GM18951 (cell line): ENCODE data around the gene EAF1.

ENCODE experiments used
- POLR2A ChIP-seq: IDR thresholded peaks from 4 replicates; pipeline ENCODE4 v1.6.1; 2011; ENCODE audit warnings: mild to moderate bottlenecking; ENCODE audit not compliant: insufficient read length, insufficient read depth; ENCODE audit errors: extremely low read depth
- in situ Hi-C: fragments of 300-500 bp; cut with MboI; formaldehyde crosslinking; loops from one replicate; pipeline ENCODE4 v1.12.0; 2022; ENCODE audit warnings: low sequenced_read_pairs, mixed read lengths, inconsistent platforms; ENCODE audit not compliant: unreplicated experiment

The EAF1 gene

GRCh38 chr3:15427182-15427880 lies at the start of gene EAF1, which contains the start of gene METTL6:
EAF1 (plus strand) TSS chr3:15427598; CDS start chr3:15427780, 182 bp downstream.
METTL6 (minus strand) TSS chr3:15427544; CDS start chr3:15426511, 1,033 bp downstream.
- in situ Hi-C loops: no loop called here
- TF ChIP-seq POLR2A: peak; percentile 87

DNA sequence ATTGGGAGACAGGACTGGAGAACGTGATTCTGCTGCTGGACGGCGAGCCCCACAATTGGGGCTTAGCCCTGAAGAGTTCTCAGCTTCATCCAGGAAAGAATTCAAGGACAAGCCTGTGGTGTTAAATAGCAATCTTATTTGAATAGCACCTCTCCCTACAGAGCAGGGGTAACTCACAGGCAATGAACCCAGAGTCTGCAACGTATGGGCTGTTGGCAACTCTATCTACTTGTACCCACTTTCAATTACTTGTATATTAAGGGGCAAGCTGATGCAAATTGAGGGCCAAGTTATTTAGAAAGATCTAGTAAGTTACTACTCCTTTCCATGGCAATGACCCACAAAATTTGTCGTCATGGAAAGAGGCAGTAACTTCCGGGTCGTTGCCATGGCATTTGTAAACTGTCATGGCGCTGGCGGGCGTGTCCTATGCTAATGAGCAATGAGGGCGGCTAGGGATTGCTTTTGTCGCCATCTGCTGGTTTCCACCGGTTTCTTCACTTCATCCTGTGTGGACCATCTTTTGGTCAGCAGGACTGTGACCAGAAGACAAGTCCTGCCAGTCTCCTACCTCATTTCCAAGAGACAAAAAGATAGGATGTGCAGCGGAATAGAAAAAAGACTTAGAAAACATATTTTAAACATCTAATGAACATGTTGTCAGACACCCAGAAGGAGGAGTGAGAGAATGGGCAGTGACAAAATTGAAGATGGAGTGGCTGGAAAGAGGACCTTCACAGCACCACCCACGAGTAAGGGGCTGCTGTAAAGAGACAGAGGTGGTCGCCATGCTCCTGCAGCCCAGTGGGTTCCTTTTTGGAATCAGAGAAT lies 49.2 kb upstream of the EAF1 start:
- TF ChIP-seq POLR2A: no peak
- in situ Hi-C loops: no loop called here

DNA sequence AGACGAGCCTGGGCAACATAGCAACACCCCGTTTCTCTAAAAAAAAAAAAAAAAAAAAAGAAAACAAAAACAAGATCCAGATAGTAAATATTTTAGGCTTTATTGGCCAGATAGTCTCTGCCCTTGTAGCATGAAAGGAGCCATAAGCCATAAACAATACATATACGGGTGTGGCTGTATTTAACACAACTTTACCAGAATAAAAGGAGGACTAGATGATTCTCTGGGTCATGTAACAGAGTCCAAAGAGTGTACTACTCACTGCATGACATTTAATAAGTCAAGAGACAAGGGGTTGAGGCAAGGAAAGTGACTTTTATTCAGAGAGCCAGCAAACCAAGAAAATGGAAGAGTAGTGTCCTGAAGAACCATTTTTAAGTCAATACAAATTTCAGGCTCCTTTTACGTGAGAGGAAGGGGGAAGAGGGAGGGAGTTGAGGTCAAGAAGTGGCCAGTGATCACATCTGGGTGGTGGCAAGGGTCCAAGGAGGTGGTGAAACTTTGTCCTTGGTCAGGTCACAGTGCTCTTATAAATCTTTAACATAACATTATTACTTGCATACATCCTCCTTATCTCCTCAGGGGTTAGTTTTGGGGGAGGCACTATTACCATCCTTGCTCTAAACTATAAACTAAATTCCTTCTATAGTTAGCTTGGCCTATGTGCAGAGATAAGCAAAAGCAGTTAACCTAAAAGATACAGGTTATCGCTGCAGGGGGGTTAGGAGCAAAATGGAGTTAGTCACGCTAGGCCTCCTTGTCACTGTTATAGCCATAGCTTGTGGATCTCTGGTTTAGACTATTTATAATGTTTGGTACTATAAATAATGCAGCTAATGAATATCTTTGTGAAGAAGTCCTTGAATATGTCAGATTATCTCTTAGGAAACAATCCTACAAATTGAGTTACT lies 46.2 kb upstream of the EAF1 start:
- TF ChIP-seq POLR2A: no peak
- in situ Hi-C loops: loop anchor here (10.0 kb wide), 1 partner anchor 116 kb away; no protein-coding TSS in a partner anchor

- in situ Hi-C loops: loop anchor here (10.0 kb wide), 1 partner anchor 118 kb away; no protein-coding TSS in a partner anchor
- TF ChIP-seq POLR2A: no peak
Observed at GRCh38 chr3:15382405-15382923, 44.9 kb upstream of the EAF1 start.

DNA sequence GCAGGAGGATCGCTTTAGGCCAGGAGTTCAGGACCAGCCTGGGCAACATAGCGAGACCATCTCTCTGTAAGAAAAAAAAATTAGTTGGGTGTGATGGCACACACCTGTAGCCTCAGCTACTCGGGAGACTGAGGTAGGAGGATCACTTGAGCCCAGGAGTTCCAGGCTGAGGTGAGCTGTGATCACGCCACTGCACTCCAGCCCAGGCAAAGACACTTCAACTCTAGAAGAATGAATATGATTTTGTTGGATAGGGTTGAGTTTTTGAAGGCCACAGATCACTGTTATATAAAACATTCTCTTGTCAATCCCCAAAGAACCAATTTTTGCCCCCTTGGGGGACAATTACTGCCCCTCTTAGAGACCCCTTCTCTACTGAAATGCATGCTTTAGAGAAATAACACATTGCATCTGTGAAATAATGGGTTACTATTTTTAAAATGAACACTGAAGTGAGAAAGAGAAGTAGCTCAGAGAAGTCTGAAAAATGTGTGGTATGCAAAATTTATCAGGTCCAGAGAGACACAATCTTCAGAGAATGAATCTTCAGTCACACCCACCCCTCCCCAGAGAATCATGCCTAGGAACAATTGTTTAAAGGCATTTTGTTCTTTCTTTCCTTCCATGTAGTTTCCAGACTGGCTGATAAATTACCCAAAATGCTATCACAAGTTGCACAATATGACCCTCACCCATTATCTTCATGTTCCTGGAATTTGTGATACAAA lies 42.7 kb upstream of the EAF1 start:
- in situ Hi-C loops: loop anchor here (10.0 kb wide), 1 partner anchor 120 kb away; no protein-coding TSS in a partner anchor
- no peak for TF ChIP-seq POLR2A

GRCh38 chr3:15385238-15385695 lies 42.1 kb upstream of the EAF1 start:
- in situ Hi-C loops: loop anchor here (10.0 kb wide), 1 partner anchor 120 kb away; no protein-coding TSS in a partner anchor

DNA sequence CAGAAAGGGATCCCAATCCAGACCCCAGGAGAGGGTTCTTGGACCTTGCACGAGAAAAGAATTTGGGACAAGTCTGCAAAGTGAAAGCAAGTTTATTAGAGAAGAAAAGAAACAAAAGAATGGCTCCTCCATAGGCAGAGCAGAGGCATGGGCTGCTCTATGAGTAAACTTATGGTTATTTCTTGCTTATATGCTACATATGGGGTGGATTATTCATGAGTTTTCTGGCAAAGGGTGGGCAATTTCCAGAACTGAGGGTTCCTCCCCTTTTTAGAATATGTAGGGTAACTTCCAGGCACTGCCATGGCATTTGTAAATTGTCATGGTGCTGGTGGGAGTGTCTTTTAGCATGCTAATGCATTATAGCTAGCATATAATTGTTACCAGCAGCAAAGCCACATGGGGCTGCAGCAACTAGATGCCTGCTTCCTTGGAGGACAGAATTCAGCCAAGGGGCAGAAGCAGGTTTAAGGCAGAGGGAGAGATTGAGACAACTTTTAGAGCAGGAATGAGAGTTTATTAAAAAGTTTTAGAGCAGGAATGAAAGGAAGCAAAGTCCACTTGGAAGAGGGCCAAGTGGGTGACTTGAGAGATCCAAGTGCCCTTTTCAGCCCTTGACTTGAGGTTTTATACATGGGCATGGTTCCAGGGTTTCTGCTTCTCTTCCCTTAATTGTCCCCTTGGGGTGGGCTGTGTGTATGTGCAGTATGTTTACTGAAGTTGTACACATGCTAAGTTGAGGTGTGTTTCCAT lies 41.3 kb upstream of the EAF1 start:
- TF ChIP-seq POLR2A: no peak
- in situ Hi-C loops: loop anchor here (10.0 kb wide), 1 partner anchor 121 kb away; no protein-coding TSS in a partner anchor

DNA sequence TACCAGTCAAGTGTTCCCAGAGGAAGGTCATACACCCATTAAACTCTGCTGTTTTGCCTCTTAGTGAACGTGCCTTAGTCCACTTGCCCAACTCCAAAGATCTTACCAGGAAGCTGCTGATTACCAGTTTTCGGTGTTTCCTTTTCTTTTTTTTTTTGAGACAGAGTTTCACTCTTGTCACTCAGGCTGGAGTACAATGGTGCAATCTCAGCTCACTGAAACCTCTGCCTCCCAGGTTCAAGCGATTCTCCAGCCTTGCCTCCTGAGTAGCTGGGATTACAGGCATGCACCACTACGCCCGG lies 40.8 kb upstream of the EAF1 start:
- in situ Hi-C loops: loop anchor here (10.0 kb wide), 1 partner anchor 122 kb away; no protein-coding TSS in a partner anchor

DNA sequence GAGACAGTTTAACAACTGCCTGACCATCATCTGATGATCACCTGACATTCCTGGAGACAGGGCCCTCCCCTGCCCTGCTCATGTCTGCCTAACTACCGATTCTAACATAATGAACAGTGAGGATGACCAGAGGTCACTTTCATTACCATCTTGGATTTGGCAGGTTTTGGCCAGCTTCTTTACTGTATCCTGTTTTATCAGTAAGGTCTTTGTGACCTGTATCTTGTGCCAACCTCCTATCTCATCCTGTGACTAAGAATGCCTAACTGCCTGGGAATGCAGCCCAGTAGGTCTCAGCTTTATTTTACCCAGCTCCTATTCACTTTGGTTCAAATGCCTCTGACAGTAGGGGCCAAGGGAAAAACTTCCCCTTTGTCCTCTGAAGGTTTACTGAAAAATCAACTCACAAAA lies 40.2 kb upstream of the EAF1 start:
- in situ Hi-C loops: loop anchor here (10.0 kb wide), 1 partner anchor 122 kb away; no protein-coding TSS in a partner anchor
- TF ChIP-seq POLR2A: no peak

GRCh38 chr3:15387735-15388134 lies 39.7 kb upstream of the EAF1 start:
- in situ Hi-C loops: loop anchor here (10.0 kb wide), 1 partner anchor 123 kb away; no protein-coding TSS in a partner anchor
- TF ChIP-seq POLR2A: no peak

- in situ Hi-C loops: loop anchor here (10.0 kb wide), 1 partner anchor 124 kb away; no protein-coding TSS in a partner anchor
Observed at GRCh38 chr3:15388335-15388734, 39.1 kb upstream of the EAF1 start.

DNA sequence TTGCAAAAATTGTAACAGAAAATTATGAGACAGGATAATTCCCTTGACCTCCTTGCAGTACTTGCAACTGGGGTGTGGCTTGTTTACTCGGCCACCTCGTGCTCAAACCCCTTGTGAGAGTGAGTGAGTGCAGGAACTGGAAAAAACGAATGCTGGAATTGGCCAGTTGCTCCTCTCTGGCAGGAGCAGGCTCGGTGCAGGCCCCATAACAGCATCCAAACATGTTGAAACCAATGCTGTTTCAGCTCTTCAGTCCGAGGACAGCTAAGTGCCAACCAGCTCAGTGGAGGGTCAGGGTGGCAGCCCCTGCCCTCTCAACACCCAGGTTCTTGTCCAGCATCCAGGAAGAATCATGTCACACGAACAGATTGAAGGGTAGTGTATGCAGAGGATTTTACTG lies 36.9 kb upstream of the EAF1 start:
- TF ChIP-seq POLR2A: no peak
- in situ Hi-C loops: no loop called here
